ENCODE results near the gene GEMIN4.

The GEMIN4 gene

DNA sequence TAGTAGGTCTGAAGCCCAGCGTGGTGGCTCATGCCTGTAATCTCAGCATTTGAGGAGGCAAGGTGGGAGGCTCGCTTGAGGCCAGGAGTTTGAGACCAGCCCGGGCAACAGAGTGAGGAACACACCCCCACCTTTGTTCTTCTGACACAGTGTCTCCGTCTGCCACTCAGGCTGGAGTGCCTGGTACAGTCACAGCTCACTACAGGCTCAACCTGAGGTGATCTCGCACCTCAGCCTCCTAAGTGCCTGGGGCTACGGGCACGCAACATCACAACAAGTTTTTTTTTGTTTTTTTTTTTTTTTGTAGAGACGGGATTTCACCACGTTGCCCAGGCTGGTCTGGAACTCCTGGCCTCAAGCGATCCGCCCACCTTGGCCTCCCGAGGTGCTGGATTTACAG lies 26.3 kb downstream of the GEMIN4 start:
- no peaks in the 10 kb centered on the region for H3K27me3 ChIP-seq (ENCODE audit: insufficient read depth, low read length, poor library complexity)
- ATAC-seq (ENCODE audit: insufficient read depth, low read depth): no peak
- DNase-seq: no peak
- H3K36me3 ChIP-seq (ENCODE audit: insufficient read depth, low read length): no peaks in the 10 kb centered on the region
- no peaks in the 10 kb centered on the region for H3K9me3 ChIP-seq (ENCODE audit: insufficient read depth, low read length, severe bottlenecking)
- no peaks in the 10 kb centered on the region for H3K4me1 ChIP-seq (ENCODE audit: insufficient read depth, low read length)
- no peaks in the 10 kb centered on the region for H3K79me2 ChIP-seq (ENCODE audit: insufficient read depth, low read length)
- H2AFZ ChIP-seq (ENCODE audit: low read depth, low read length): no peak overlapping the region
- no peak overlapping the region for H3K4me3 ChIP-seq (ENCODE audit: low read depth in 1 of 2, low read length in 2 of 2)
- H3K27ac ChIP-seq (ENCODE audit: low read length): no peak overlapping the region
- H3K4me2 ChIP-seq (ENCODE audit: insufficient read depth, low read length): no peak overlapping the region
- no peak overlapping the region for H3K9ac ChIP-seq (ENCODE audit: low read depth, low read length)
- H4K20me1 ChIP-seq (ENCODE audit: insufficient read depth, low read length): no peaks in the 10 kb centered on the region
- TF ChIP-seq CTCF (IDR thresholded peaks at IDR 0.05; ENCODE audit: borderline replicate concordance, extremely low read depth, low read length, poor library complexity, severe bottlenecking): no peak
- TF ChIP-seq EZH2 (IDR thresholded peaks at IDR 0.05; ENCODE audit: borderline replicate concordance, low read depth, low read length, severe bottlenecking): no peak

DNA sequence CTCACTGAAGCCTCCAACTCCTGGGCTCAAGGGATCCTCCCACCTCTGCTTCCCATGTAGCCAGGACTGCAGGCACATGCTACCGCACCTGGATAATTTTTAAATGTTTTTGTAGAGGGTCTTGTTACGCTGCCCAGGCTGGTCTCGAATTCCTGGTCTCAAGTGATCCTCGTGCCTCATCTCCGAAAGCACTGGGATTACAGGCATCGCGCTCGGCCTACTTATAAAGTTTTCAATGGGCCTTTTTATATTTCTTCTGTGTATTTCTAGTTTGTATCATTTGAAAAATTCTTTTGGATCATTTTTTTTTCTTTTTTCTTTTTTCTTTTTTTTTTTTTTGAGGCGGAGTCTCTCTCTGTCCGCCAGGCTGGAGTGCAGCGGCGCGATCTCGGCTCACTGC lies 27.0 kb downstream of the GEMIN4 start:
- H3K27me3 ChIP-seq (ENCODE audit: insufficient read depth, low read length, poor library complexity): no peaks in the 10 kb centered on the region
- H3K9ac ChIP-seq (ENCODE audit: low read depth, low read length): no peak overlapping the region
- no peaks in the 10 kb centered on the region for H3K36me3 ChIP-seq (ENCODE audit: insufficient read depth, low read length)
- no peaks in the 10 kb centered on the region for H4K20me1 ChIP-seq (ENCODE audit: insufficient read depth, low read length)
- no peak for TF ChIP-seq CTCF (IDR thresholded peaks at IDR 0.05; ENCODE audit: borderline replicate concordance, extremely low read depth, low read length, poor library complexity, severe bottlenecking)
- TF ChIP-seq EZH2 (IDR thresholded peaks at IDR 0.05; ENCODE audit: borderline replicate concordance, low read depth, low read length, severe bottlenecking): no peak
- no peaks in the 10 kb centered on the region for H3K79me2 ChIP-seq (ENCODE audit: insufficient read depth, low read length)
- no peaks in the 10 kb centered on the region for H3K4me1 ChIP-seq (ENCODE audit: insufficient read depth, low read length)
- H3K27ac ChIP-seq (ENCODE audit: low read length): no peak overlapping the region
- no peaks in the 10 kb centered on the region for H3K9me3 ChIP-seq (ENCODE audit: insufficient read depth, low read length, severe bottlenecking)
- H3K4me2 ChIP-seq (ENCODE audit: insufficient read depth, low read length): no peak overlapping the region
- DNase-seq: no peak
- H2AFZ ChIP-seq (ENCODE audit: low read depth, low read length): no peak overlapping the region
- no peak for ATAC-seq (ENCODE audit: insufficient read depth, low read depth)
- no peak overlapping the region for H3K4me3 ChIP-seq (ENCODE audit: low read depth in 1 of 2, low read length in 2 of 2)

DNA sequence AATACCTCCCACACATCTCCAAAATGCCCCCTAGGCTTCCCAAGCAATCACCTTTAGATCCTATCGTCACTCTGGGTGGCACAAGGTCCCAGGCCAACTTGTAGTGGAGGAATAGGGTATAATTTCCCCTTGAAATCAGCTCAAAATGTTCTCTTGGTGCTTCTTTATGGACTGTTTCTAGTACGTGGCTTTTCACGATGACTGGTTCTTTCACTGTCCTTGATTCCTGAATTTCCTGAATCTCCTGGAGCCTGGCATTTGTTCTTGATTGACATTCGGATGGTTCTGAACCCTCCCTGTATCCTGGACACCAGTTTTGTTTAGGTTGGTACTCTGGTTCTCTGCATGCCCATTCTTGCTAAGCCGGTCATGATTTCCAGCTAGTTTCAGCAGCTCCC lies 30.5 kb downstream of the GEMIN4 start:
- Histone ChIP-seq H3K79me2 (ENCODE audit: insufficient read depth, low read length) (no peaks in the 10 kb centered on the region), H2AFZ (ENCODE audit: low read depth, low read length) (no peak overlapping the region), H3K4me1 (ENCODE audit: insufficient read depth, low read length) (no peaks in the 10 kb centered on the region), H3K36me3 (ENCODE audit: insufficient read depth, low read length) (no peaks in the 10 kb centered on the region), H3K4me2 (ENCODE audit: insufficient read depth, low read length) (no peak overlapping the region), H3K9me3 (ENCODE audit: insufficient read depth, low read length, severe bottlenecking) (no peaks in the 10 kb centered on the region), H3K27ac (ENCODE audit: low read length) (no peak overlapping the region), H3K4me3 (ENCODE audit: low read depth in 1 of 2, low read length in 2 of 2) (no peak overlapping the region), H4K20me1 (ENCODE audit: insufficient read depth, low read length) (no peaks in the 10 kb centered on the region), H3K27me3 (ENCODE audit: insufficient read depth, low read length, poor library complexity) (no peaks in the 10 kb centered on the region), H3K9ac (ENCODE audit: low read depth, low read length) (no peak overlapping the region)
- ATAC-seq (ENCODE audit: insufficient read depth, low read depth): no peak
- no peak for DNase-seq
- TF ChIP-seq EZH2 (IDR thresholded peaks at IDR 0.05; ENCODE audit: borderline replicate concordance, low read depth, low read length, severe bottlenecking) (no peak), CTCF (IDR thresholded peaks at IDR 0.05; ENCODE audit: borderline replicate concordance, extremely low read depth, low read length, poor library complexity, severe bottlenecking) (no peak)
